ENCODE measurements around the gene EFNA2. TPM values are rescaled to one million over a fixed set of nuclear protein-coding genes. Genes with fewer than 3 reads are reported as not detected.

The EFNA2 gene
- polyA plus RNA-seq, 1 donor from 2014 or later: 10.3 TPM

DNA sequence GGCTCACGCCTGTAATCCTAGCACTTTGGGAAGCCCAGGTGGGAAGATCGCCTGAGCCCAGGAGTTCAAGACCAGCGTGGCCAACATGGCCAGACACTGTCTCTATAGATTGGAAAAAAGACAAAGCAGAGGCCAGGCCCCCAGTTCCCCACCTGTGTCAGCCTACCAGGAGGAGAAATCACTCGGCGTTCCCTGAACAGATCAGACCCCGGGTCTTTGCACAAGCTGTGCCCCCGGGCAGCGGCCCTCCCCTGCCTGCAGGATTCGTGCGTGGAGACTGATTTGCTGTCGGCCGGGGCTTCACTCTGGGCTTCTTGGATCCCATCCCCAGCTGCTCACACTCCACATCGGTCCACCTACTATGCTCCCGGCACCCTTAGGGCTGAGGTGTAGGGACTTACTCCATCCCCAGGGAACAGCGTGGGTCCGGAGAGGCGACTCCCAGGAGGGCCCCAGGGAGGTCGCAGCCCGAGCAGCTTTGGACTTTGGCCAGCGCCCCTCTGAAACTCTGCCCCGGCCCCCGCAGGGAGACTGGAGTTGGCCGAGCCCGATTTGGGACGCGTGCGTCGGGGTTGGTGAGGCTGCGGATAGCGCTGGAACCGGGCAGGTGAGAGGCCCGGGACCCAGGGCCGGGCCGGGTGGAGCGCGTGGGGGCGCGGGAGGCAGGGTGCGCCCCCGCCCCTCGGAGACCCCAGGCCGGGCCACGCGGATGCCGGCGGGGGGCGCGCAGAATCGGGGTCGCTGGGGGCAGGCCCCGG lies 515 bp upstream of the EFNA2 start:
- no peaks in the 10 kb centered on the region for H3K36me3 ChIP-seq (ENCODE audit: insufficient read depth, low read length)
- no peak overlapping the region for H2AFZ ChIP-seq (ENCODE audit: low read depth, low read length)
- H3K9me3 ChIP-seq (ENCODE audit: low read length): no peaks in the 10 kb centered on the region
- H3K4me2 ChIP-seq (ENCODE audit: low read length): no peak overlapping the region
- H3K9ac ChIP-seq (ENCODE audit: low read length): peak overlapping the region; percentile 68
- TF ChIP-seq MXI1 (conservative IDR thresholded peaks at IDR 0.05; ENCODE audit: poor library complexity, severe bottlenecking): no peak
- no peaks in the 10 kb centered on the region for H3K9me2 ChIP-seq (ENCODE audit: insufficient read depth, low read length)
- no peaks in the 10 kb centered on the region for H4K20me1 ChIP-seq (ENCODE audit: insufficient read depth)
- peaks cover 22% of the 10 kb centered on the region for H3K79me2 ChIP-seq (replicated peaks; ENCODE audit: insufficient read depth, low read length)
- no peaks in the 10 kb centered on the region for H3K27me3 ChIP-seq (ENCODE audit: insufficient read depth, low read depth, low read length)
- no peaks in the 10 kb centered on the region for H3F3A ChIP-seq (ENCODE audit: insufficient read depth, low read length, poor library complexity, severe bottlenecking)
- H3K4me3 ChIP-seq (ENCODE audit: low read length): peak overlapping the region; percentile 62
- H3K27ac ChIP-seq (ENCODE audit: low read length): peak overlapping the region; percentile 5

DNA sequence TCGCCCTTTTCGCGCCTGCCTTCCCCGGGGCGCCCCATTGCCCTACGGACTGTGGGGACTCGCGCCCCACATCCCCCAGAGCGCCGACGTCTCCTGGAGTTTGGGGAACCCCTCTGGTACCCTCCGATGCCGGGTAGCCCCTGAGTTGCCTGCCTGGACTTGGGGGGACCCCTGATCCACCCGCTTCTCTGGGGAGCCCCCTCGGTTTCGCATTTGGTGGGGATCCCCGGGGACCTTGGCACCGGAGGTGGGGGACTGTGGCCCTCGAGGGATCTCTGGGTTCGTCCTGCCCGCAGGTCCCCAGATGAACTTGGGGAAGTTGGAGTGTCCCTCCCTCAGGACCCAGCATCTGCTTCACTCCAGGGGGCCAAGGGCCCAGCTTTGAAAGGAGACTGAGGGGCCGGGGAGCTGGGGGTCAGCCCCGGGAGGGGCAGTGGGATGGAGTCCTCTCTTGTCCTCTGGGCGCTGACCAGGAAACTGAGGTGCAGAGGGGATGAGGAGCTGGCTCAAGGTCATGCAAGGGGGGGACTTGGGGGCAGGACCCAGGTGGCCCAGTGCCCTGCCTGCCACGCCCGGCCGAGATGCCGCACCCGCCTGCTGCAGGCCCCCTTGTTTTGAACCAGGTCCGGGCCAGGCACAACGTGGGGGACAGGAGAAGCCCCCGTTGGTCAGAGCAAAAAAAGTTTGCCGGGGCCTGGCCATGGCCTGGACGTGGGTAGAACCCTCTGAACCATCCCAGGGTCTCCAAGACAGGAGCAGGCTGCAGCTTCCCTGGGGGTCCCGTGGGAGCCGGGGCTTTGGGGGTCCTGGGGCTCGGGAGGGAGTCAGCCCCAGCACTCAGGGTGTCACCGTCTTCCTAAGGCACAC lies 1.0 kb downstream of the EFNA2 start:
- Histone ChIP-seq H3K27me3 (ENCODE audit: insufficient read depth, low read depth, low read length) (no peaks in the 10 kb centered on the region), H2AFZ (ENCODE audit: low read depth, low read length) (no peak overlapping the region), H3K4me3 (ENCODE audit: low read length) (peak overlapping the region; percentile 92), H4K20me1 (ENCODE audit: insufficient read depth) (no peaks in the 10 kb centered on the region), H3K9me3 (ENCODE audit: low read length) (no peaks in the 10 kb centered on the region), H3K27ac (ENCODE audit: low read length) (no peak overlapping the region), H3K4me2 (ENCODE audit: low read length) (peak overlapping the region; percentile 57), H3K79me2 (replicated peaks; ENCODE audit: insufficient read depth, low read length) (peaks cover 24% of the 10 kb centered on the region), H3F3A (ENCODE audit: insufficient read depth, low read length, poor library complexity, severe bottlenecking) (no peaks in the 10 kb centered on the region), H3K9me2 (ENCODE audit: insufficient read depth, low read length) (no peaks in the 10 kb centered on the region), H3K9ac (ENCODE audit: low read length) (peak overlapping the region; percentile 77), H3K36me3 (ENCODE audit: insufficient read depth, low read length) (no peaks in the 10 kb centered on the region)
- no peak for TF ChIP-seq POLR2AphosphoS5 (IDR thresholded peaks at IDR 0.05)

DNA sequence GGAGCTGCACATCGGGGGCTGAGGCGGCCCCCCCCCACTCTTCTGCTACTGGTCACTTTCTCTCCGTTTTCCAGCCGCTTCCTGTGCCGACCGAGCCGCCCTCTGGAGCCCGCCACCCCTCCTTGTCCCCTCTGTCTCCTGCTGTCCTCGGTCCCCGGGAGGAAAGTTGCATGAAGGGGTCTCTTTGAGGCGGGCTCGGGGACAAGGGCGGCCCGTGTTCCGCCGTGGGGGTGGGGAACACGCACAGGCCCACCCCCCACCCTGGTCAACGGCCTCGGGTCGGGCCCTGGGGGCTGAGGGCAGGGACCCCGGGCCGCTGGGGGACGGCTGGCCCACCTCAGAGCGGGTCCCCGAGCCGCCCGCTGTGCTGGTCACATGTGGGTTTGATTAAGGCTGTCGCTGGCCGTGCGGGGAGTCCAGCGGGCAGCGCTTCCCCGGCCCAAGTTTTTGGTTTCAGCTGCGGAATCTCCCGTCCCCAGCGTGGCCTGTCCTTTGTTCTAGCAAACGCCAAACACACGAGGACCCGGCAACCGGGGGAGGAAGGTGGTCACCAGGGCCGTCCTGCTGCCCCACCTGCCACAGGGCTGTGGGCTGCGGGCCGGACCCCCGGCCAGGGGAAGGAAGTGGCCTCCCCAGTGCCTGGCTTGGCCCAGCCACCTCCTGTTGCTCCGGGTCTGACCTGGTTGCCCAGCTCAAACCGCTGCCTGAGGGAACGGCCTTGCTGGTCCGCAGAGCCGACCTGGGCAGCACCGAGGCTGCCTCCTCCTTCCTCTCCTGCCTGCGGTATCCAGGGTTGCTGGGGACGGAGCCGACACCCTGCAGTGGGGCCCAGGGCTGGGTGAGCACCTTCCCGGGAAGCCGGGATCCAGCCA lies 1.9 kb downstream of the EFNA2 start:
- Histone ChIP-seq H3K9ac (ENCODE audit: low read length) (peak overlapping the region; percentile 77), H3F3A (ENCODE audit: insufficient read depth, low read length, poor library complexity, severe bottlenecking) (no peaks in the 10 kb centered on the region), H3K9me3 (ENCODE audit: low read length) (no peaks in the 10 kb centered on the region), H3K27me3 (ENCODE audit: insufficient read depth, low read depth, low read length) (no peaks in the 10 kb centered on the region), H3K36me3 (ENCODE audit: insufficient read depth, low read length) (no peaks in the 10 kb centered on the region), H3K9me2 (ENCODE audit: insufficient read depth, low read length) (no peaks in the 10 kb centered on the region), H3K79me2 (replicated peaks; ENCODE audit: insufficient read depth, low read length) (peaks cover 31% of the 10 kb centered on the region), H3K27ac (ENCODE audit: low read length) (no peak overlapping the region), H3K4me3 (ENCODE audit: low read length) (peak overlapping the region; percentile 92), H3K4me2 (ENCODE audit: low read length) (peak overlapping the region; percentile 57), H4K20me1 (ENCODE audit: insufficient read depth) (no peaks in the 10 kb centered on the region), H2AFZ (ENCODE audit: low read depth, low read length) (no peak overlapping the region)
- TF ChIP-seq RAD21 (conservative IDR thresholded peaks at IDR 0.05): no peak
- no peak for TF ChIP-seq EZH2 (IDR thresholded peaks at IDR 0.05; ENCODE audit: borderline replicate concordance, insufficient read depth, low read length, poor library complexity, severe bottlenecking)
- no peak for TF ChIP-seq TAF1 (IDR thresholded peaks at IDR 0.05; ENCODE audit: low read depth)
- no peak for TF ChIP-seq POLR2AphosphoS5 (IDR thresholded peaks at IDR 0.05)
- no peak for TF ChIP-seq EP300 (conservative IDR thresholded peaks at IDR 0.05; ENCODE audit: poor library complexity, severe bottlenecking)
- no peak for TF ChIP-seq SMC3 (conservative IDR thresholded peaks at IDR 0.05; ENCODE audit: poor library complexity)
- TF ChIP-seq, protein P1, sequence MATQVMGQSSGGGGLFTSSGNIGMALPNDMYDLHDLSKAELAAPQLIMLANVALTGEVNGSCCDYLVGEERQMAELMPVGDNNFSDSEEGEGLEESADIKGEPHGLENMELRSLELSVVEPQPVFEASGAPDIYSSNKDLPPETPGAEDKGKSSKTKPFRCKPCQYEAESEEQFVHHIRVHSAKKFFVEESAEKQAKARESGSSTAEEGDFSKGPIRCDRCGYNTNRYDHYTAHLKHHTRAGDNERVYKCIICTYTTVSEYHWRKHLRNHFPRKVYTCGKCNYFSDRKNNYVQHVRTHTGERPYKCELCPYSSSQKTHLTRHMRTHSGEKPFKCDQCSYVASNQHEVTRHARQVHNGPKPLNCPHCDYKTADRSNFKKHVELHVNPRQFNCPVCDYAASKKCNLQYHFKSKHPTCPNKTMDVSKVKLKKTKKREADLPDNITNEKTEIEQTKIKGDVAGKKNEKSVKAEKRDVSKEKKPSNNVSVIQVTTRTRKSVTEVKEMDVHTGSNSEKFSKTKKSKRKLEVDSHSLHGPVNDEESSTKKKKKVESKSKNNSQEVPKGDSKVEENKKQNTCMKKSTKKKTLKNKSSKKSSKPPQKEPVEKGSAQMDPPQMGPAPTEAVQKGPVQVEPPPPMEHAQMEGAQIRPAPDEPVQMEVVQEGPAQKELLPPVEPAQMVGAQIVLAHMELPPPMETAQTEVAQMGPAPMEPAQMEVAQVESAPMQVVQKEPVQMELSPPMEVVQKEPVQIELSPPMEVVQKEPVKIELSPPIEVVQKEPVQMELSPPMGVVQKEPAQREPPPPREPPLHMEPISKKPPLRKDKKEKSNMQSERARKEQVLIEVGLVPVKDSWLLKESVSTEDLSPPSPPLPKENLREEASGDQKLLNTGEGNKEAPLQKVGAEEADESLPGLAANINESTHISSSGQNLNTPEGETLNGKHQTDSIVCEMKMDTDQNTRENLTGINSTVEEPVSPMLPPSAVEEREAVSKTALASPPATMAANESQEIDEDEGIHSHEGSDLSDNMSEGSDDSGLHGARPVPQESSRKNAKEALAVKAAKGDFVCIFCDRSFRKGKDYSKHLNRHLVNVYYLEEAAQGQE (IDR thresholded peaks at IDR 0.05; ENCODE audit: borderline replicate concordance): no peak
- TF ChIP-seq MXI1 (conservative IDR thresholded peaks at IDR 0.05; ENCODE audit: poor library complexity, severe bottlenecking): no peak
- TF ChIP-seq, protein P2, sequence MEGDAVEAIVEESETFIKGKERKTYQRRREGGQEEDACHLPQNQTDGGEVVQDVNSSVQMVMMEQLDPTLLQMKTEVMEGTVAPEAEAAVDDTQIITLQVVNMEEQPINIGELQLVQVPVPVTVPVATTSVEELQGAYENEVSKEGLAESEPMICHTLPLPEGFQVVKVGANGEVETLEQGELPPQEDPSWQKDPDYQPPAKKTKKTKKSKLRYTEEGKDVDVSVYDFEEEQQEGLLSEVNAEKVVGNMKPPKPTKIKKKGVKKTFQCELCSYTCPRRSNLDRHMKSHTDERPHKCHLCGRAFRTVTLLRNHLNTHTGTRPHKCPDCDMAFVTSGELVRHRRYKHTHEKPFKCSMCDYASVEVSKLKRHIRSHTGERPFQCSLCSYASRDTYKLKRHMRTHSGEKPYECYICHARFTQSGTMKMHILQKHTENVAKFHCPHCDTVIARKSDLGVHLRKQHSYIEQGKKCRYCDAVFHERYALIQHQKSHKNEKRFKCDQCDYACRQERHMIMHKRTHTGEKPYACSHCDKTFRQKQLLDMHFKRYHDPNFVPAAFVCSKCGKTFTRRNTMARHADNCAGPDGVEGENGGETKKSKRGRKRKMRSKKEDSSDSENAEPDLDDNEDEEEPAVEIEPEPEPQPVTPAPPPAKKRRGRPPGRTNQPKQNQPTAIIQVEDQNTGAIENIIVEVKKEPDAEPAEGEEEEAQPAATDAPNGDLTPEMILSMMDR (IDR thresholded peaks at IDR 0.05; ENCODE audit: poor library complexity, severe bottlenecking): no peak
